ENCODE measurements around the gene TSPAN17. TPM values are rescaled to one million over a fixed set of nuclear protein-coding genes. Genes with fewer than 3 reads are reported as not detected.

Gene TSPAN17
- total RNA-seq, 1 experiment from 2014 or later: 50.1 TPM

DNA sequence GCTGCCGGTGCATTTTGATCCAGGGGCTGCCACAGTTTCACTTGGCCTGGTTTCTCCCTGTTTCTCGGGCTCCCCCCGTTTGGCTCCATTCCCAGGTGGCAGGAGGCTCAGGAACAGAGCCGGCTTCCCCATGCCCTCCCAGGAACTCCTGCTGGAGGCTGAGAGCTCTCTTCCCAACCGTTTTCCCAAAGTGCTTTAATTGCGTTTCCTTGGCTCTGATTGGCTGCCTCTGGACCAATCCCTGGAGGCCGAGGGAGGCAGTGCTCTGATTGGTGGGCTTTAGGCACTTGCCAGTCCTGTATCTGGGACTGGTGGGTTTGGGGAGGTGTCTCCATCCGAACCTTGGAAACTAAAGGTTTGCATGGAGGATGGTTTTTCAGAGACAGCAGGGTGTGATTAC lies 4.9 kb downstream of the TSPAN17 start (continued):
- TF ChIP-seq POLR2AphosphoS5 (IDR thresholded peaks at IDR 0.05; ENCODE audit: low read depth, low read length) (no peak), ELF1 (IDR thresholded peaks at IDR 0.05; ENCODE audit: borderline replicate concordance, low read depth) (no peak), RAD21 (IDR thresholded peaks at IDR 0.05; ENCODE audit: low read depth) (no peak), JUND (IDR thresholded peaks at IDR 0.05) (no peak), POLR2A (IDR thresholded peaks at IDR 0.05; ENCODE audit: borderline replicate concordance, extremely low read depth, insufficient read depth, insufficient read length) (no peak), EZH2phosphoT487 (IDR thresholded peaks at IDR 0.05; ENCODE audit: borderline replicate concordance) (no peak)
- TF ChIP-seq, protein P1, sequence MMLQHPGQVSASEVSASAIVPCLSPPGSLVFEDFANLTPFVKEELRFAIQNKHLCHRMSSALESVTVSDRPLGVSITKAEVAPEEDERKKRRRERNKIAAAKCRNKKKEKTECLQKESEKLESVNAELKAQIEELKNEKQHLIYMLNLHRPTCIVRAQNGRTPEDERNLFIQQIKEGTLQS (IDR thresholded peaks at IDR 0.05): no peak

DNA sequence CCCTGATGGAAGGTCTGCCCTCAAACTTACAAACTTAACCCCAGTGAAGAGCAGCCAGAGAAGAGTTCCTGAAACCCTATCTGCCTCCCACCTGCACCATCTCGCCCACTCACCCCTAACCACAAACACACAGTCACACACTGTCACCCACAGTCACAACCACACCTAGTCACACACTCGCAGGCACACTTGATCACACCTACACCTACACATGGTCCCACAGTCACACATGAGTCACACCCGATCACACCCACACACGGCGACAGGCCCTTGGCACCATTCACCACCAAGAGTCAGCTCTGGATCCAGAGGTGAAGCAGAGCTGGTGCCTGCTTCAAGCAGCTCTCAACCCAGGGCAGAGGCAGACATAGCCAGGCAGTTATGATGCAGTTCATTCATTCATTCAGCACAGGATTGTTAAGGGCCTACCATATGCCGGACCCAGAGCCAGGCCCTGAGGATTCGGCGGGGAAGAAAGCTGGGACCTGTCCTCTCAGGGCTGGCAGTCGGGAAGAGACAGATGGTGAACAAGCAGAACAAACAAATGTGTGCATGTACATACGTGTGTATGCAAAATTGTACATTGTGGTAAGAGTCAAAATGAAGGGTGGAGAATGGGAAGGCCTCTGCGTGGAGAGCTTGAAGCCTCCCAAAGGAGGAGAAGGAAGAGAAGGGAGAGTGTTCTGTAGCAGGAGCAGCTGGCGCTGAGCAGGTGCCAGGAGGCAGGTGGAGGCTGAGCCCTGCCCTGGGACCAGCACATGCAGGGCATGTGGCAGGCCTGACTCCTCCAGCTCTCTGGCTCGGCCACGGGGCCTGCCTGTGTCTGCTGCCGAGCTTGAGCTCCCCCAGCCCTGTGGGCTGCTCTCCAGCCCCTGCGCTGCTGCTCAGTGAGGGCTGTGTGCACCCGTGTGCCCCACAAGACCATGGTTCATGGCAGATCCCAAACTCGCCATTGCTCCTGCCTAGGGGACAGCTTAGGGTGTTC lies 6.4 kb downstream of the TSPAN17 start:
- ChIA-PET RAD21 (ENCODE audit: low non-redundant PET in 1 of 2, low total read pairs in 2 of 2, uncharacterized antibody in 2 of 2, unreplicated experiment in 2 of 2) (no interaction called here), POLR2A (no interaction called here), CTCF (no interaction called here)
- Histone ChIP-seq H3K9me2 (ENCODE audit: insufficient read depth) (no peaks in the 10 kb centered on the region), H4K20me1 (ENCODE audit: insufficient read depth) (no peaks in the 10 kb centered on the region), H3K9me3 (ENCODE audit: control insufficient read depth in 1 of 2, insufficient read depth in 1 of 2, low read depth in 1 of 2, low read length in 2 of 2) (no peaks in the 10 kb centered on the region), H3K4me2 (ENCODE audit: low read length) (peak overlapping the region; percentile 35; the same call in 1 of the 2 replicates), H3K9ac (ENCODE audit: low read length) (no peak overlapping the region), H3K27ac (ENCODE audit: low read depth, low read length) (no peak overlapping the region), H2AFZ (ENCODE audit: low read depth, low read length, poor library complexity, severe bottlenecking) (no peak overlapping the region), H3K36me3 (ENCODE audit: control insufficient read depth in 1 of 2, insufficient read depth in 2 of 2, low read length in 2 of 2) (no peaks in the 10 kb centered on the region; a peak in 1 of 4 replicates), H3K27me3 (ENCODE audit: insufficient read depth, low read length) (no peaks in the 10 kb centered on the region), H3K79me2 (ENCODE audit: insufficient read depth, low read length) (peaks cover 20% of the 10 kb centered on the region), H3K4me3 (replicated peaks in 1 of 2; ENCODE audit: low read depth in 1 of 2, low read length in 2 of 2) (no peak overlapping the region), H3K4me1 (ENCODE audit: control insufficient read depth in 1 of 2, insufficient read depth in 2 of 2, low read length in 2 of 2) (peaks cover 5 to 16% of the 10 kb centered on the region in 2 experiments; a peak in 3 of 4 replicates)
- ATAC-seq (no peak), DNase-seq (ENCODE audit: low read depth, low spot score) (no peak)
- no TSS peak for BruUV-seq (replicated peaks)
- TF ChIP-seq EZH2 (IDR thresholded peaks at IDR 0.05) (no peak), FOSL1 (IDR thresholded peaks at IDR 0.05; ENCODE audit: low read depth) (no peak), EGR1 (IDR thresholded peaks at IDR 0.05; ENCODE audit: low read depth) (no peak), TCF7L2 (IDR thresholded peaks at IDR 0.05; ENCODE audit: borderline replicate concordance, extremely low read depth, insufficient read depth, insufficient read length) (no peak), ELF1 (IDR thresholded peaks at IDR 0.05; ENCODE audit: borderline replicate concordance, low read depth) (no peak), MAX (IDR thresholded peaks at IDR 0.05) (no peak)
- TF ChIP-seq, protein P1 (IDR thresholded peaks at IDR 0.05): no peak
- TF ChIP-seq, protein P2, sequence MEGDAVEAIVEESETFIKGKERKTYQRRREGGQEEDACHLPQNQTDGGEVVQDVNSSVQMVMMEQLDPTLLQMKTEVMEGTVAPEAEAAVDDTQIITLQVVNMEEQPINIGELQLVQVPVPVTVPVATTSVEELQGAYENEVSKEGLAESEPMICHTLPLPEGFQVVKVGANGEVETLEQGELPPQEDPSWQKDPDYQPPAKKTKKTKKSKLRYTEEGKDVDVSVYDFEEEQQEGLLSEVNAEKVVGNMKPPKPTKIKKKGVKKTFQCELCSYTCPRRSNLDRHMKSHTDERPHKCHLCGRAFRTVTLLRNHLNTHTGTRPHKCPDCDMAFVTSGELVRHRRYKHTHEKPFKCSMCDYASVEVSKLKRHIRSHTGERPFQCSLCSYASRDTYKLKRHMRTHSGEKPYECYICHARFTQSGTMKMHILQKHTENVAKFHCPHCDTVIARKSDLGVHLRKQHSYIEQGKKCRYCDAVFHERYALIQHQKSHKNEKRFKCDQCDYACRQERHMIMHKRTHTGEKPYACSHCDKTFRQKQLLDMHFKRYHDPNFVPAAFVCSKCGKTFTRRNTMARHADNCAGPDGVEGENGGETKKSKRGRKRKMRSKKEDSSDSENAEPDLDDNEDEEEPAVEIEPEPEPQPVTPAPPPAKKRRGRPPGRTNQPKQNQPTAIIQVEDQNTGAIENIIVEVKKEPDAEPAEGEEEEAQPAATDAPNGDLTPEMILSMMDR (IDR thresholded peaks at IDR 0.05 in 2 of 3, conservative IDR thresholded peaks at IDR 0.05 in 1 of 3; ENCODE audit: borderline replicate concordance in 1 of 3, insufficient read depth in 1 of 3, low read depth in 2 of 3, low read length in 2 of 3): no peak
- intact Hi-C loops (cut with micrococcal nuclease): loop anchor here (10.0 kb wide), 1 partner anchor 651 kb away; the partner anchor contains the start of genes PRELID1 and RAB24

Measured in HCT116 (cell line).